Activated B cell treated with CpG ODN at 0.5 μM for 24 hours (primary cell): Measurements from ENCODE around the gene SPI1. TPM values are rescaled to one million over a fixed set of nuclear protein-coding genes. Genes with fewer than 3 reads are reported as not detected.

Source experiments
- ATAC-seq: fragments of 200-7000 bp; cut with Tn5 transposase; one replicate; pipeline ENCODE4 v1.10.0; 2021; ENCODE audit warnings: low read depth, mild to moderate bottlenecking, moderate library complexity
- CTCF ChIA-PET: fragments of 350-600 bp; sonication (Branson Sonifier 250); formaldehyde crosslinking; loops from one replicate; lab custom pipeline; 2021; ENCODE audit warnings: antibody characterized with exemption; lab: Charles Lee
- POLR2A ChIA-PET: fragments of 350-600 bp; sonication (Branson Sonifier 250); formaldehyde crosslinking; loops from one replicate; lab custom pipeline; 2021; ENCODE audit warnings: antibody characterized with exemption; lab: Charles Lee
- DNase-seq: peaks from one replicate; pipeline ENCODE4 v3.0.0; 2022
- H3K27ac Mint-ChIP-seq: one replicate; pipeline ENCODE4 v1.8.0; 2020; ENCODE audit warnings: mixed read lengths
- H3K27me3 Mint-ChIP-seq: one replicate; pipeline ENCODE4 v1.8.0; 2021; ENCODE audit warnings: mixed read lengths
- H3K36me3 Mint-ChIP-seq: one replicate; pipeline ENCODE4 v1.8.0; 2021; ENCODE audit warnings: low read depth, mixed read lengths
- H3K4me1 Mint-ChIP-seq: one replicate; pipeline ENCODE4 v1.8.0; 2021; ENCODE audit warnings: mixed read lengths
- H3K4me3 Mint-ChIP-seq: one replicate; pipeline ENCODE4 v1.8.0; 2020; ENCODE audit warnings: mild to moderate bottlenecking, mixed read lengths
- H3K9me3 Mint-ChIP-seq: one replicate; pipeline ENCODE4 v1.8.0; 2020; ENCODE audit warnings: mixed read lengths
- CTCF ChIP-seq: fragments of 200-600 bp; IDR thresholded peaks from one replicate; pipeline ENCODE4 v1.8.0; 2022; ENCODE audit warnings: antibody characterized with exemption, mild to moderate bottlenecking
- intact Hi-C: fragments of 100-400 bp; cut with micrococcal nuclease; formaldehyde crosslinking; loops from one replicate; pipeline ENCODE4 v1.15.1; 2024
- total RNA-seq: library from RNA; stranded (reverse); gene quantifications from 2 replicates; pipeline ENCODE4 v1.2.3, GENCODE V29; 2022

Gene SPI1
- total RNA-seq, 1 donor from 2014 or later, result 68.8 TPM

GRCh38 chr11:47413351-47413750 is 35.0 kb upstream of the SPI1 start:
- ChIA-PET CTCF (interaction anchor here (0.9 to 1.9 kb wide), 2 partner anchors 39 to 226 kb away, joined by 3 to 5 read pairs; no protein-coding TSS in a partner anchor), POLR2A (interaction anchor here (1.5 kb wide), 1 partner anchor 7 kb away, joined by 6 read pairs; no protein-coding TSS in a partner anchor)
- intact Hi-C loops, result no loop called here
- Mint-ChIP-seq H3K27me3 (no peaks in the 10 kb centered on the region), H3K36me3 (peaks cover 36% of the 10 kb centered on the region), H3K27ac (no peak overlapping the region), H3K4me1 (peaks cover 9% of the 10 kb centered on the region), H3K9me3 (no peaks in the 10 kb centered on the region), H3K4me3 (no peak overlapping the region)
- no peak for DNase-seq
- TF ChIP-seq CTCF, result no peak
- ATAC-seq, result no peak

- no peak overlapping the region for H3K27ac Mint-ChIP-seq
- DNase-seq (peak; percentile 60), ATAC-seq (no peak)
- intact Hi-C loops, result loop anchor here (1.0 kb wide), 3 partner anchors 14 to 235 kb away; partner anchors contain the start of gene PSMC3
- CTCF ChIA-PET, result interaction anchor here (0.6 to 4.4 kb wide), 23 partner anchors 13 to 260 kb away, joined by 3 to 67 read pairs (median 5); partner anchors contain the start of genes PSMC3 and SPI1
- no peak overlapping the region for H3K4me3 Mint-ChIP-seq
- no peaks in the 10 kb centered on the region for H3K27me3 Mint-ChIP-seq
- peaks cover 28% of the 10 kb centered on the region for H3K36me3 Mint-ChIP-seq
- POLR2A ChIA-PET, result interaction anchor here (0.6 to 3.4 kb wide), 9 partner anchors 9 to 197 kb away, joined by 3 to 14 read pairs (median 6); partner anchors contain the start of genes ACP2 and DDB2
- TF ChIP-seq CTCF, result no peak
- peaks cover 18% of the 10 kb centered on the region for H3K4me1 Mint-ChIP-seq
- H3K9me3 Mint-ChIP-seq, result no peaks in the 10 kb centered on the region
Observed at GRCh38 chr11:47411884-47412746, 33.8 kb upstream of the SPI1 start.

- ATAC-seq (no peak), DNase-seq (no peak)
- peak overlapping the region; percentile 48 for H3K4me3 Mint-ChIP-seq
- peaks cover 24% of the 10 kb centered on the region for H3K4me1 Mint-ChIP-seq
- ChIA-PET POLR2A (interaction anchor here (0.8 to 4.0 kb wide), 6 partner anchors 11 to 196 kb away, joined by 3 to 19 read pairs (median 4); partner anchors contain the start of genes DDB2, PSMC3 and SPI1), CTCF (interaction anchor here (1.0 to 4.4 kb wide), 8 partner anchors 11 to 232 kb away, joined by 3 to 67 read pairs (median 4); no protein-coding TSS in a partner anchor)
- intact Hi-C loops, result no loop called here
- no peaks in the 10 kb centered on the region for H3K27me3 Mint-ChIP-seq
- no peak for TF ChIP-seq CTCF
- H3K27ac Mint-ChIP-seq, result no peak overlapping the region
- peaks cover 21% of the 10 kb centered on the region for H3K36me3 Mint-ChIP-seq
- H3K9me3 Mint-ChIP-seq, result no peaks in the 10 kb centered on the region
Observed at GRCh38 chr11:47410370-47411264, 32.3 kb upstream of the SPI1 start.

- no peak for TF ChIP-seq CTCF
- CTCF ChIA-PET, result interaction anchor here (1.0 to 4.4 kb wide), 3 partner anchors 36 to 138 kb away, joined by 3 to 67 read pairs (median 3); no protein-coding TSS in a partner anchor
- Mint-ChIP-seq H3K4me3 (peak overlapping the region; percentile 90), H3K27ac (peak overlapping the region; percentile 92), H3K36me3 (peaks cover 12% of the 10 kb centered on the region), H3K9me3 (no peaks in the 10 kb centered on the region), H3K4me1 (peaks cover 24% of the 10 kb centered on the region), H3K27me3 (no peaks in the 10 kb centered on the region)
- intact Hi-C loops, result loop anchor here (2.0 to 10.0 kb wide), 4 partner anchors 45 to 705 kb away; partner anchors contain the start of genes ARHGAP1 and ZNF408
- ATAC-seq (no peak), DNase-seq (no peak)
- POLR2A ChIA-PET, result interaction anchor here (0.8 to 4.0 kb wide), 8 partner anchors 10 to 195 kb away, joined by 3 to 42 read pairs (median 10); partner anchors contain the start of genes DDB2, PSMC3 and SPI1
Observed at GRCh38 chr11:47409440-47410369, 31.4 kb upstream of the SPI1 start.
